Omental fat pad (tissue), 4 donors: ENCODE results near the gene PELO. TPM values are rescaled to one million over a fixed set of nuclear protein-coding genes. Genes with fewer than 3 reads are reported as not detected.
A peak's percentile ranks its signal among the peaks of the same experiment; 100 is the strongest.

Experiments used
- ATAC-seq: fragments of 150-250 bp; one replicate; pipeline ENCODE4 v1.9.1; 2016; ENCODE audit warnings: mild to moderate bottlenecking, moderate library complexity; ENCODE audit not compliant: low FRiP score
- DNase-seq: peaks from one replicate; pipeline ENCODE4 v3.0.0-alpha.2; 2019; ENCODE audit warnings: low spot score
- total RNA-seq, 4 donors: library from RNA; depleted of rRNA; stranded (reverse); fragments of >200 nt; gene quantifications; one replicate each; pipeline ENCODE4 v1.1.0, GENCODE V29; 2016
- TF ChIP-seq, protein P1 (sequence below), 3 donors: fragments of 450-650 bp; IDR thresholded peaks; one replicate each; pipeline ENCODE4 v1.5.1; 2016 to 2017; ENCODE audit warnings: antibody characterized with exemption in 3 of 3, mild to moderate bottlenecking in 3 of 3, moderate library complexity in 2 of 3

Gene PELO
- total RNA-seq, 4 donors from 2014 or later, result 11.9 to 33.2 (median 30.7) TPM

DNA sequence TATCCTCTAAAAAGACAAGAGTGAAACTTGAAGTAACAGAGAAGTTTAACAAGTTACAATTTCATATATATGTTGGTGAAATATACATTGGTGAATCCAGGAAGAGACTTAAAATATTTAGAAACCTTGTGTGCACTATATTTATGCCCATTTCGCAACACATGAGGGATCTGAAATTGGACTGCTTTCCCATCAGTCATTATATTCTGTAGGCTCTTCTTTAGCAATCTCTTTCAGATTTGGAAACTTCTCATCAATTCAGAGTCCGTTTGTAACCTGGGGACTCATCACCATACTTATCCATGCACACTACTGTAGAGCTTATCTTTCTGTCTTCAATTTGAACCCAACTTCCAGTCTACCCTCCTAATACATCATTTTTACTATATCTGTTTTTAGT, 2.1 kb downstream of the PELO start:
- TF ChIP-seq, protein P1, sequence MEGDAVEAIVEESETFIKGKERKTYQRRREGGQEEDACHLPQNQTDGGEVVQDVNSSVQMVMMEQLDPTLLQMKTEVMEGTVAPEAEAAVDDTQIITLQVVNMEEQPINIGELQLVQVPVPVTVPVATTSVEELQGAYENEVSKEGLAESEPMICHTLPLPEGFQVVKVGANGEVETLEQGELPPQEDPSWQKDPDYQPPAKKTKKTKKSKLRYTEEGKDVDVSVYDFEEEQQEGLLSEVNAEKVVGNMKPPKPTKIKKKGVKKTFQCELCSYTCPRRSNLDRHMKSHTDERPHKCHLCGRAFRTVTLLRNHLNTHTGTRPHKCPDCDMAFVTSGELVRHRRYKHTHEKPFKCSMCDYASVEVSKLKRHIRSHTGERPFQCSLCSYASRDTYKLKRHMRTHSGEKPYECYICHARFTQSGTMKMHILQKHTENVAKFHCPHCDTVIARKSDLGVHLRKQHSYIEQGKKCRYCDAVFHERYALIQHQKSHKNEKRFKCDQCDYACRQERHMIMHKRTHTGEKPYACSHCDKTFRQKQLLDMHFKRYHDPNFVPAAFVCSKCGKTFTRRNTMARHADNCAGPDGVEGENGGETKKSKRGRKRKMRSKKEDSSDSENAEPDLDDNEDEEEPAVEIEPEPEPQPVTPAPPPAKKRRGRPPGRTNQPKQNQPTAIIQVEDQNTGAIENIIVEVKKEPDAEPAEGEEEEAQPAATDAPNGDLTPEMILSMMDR (IDR thresholded peaks at IDR 0.05), result no peak
- ATAC-seq (no peak), DNase-seq (no peak)

DNA sequence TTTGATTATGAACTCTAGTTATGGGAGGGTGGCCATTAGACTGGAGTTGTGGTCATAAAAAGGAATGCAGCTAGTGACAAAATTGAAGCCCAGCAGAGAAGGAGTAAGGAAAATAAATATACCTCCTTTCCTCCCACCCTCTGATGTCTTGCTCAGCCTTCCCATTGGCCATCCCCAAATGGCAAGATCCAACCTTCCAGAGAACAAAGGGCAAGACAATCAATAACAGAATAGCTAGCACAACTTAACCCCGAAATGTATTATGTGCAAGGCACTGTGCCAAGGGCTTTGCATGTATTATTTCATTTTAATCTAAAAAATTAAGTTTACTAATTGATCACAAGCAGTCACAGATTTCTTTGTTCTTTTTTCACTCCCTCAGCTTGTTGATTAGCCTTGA, 3.6 kb downstream of the PELO start:
- DNase-seq (no peak), ATAC-seq (no peak)
- TF ChIP-seq, protein P1 (IDR thresholded peaks at IDR 0.05), result no peak

DNA sequence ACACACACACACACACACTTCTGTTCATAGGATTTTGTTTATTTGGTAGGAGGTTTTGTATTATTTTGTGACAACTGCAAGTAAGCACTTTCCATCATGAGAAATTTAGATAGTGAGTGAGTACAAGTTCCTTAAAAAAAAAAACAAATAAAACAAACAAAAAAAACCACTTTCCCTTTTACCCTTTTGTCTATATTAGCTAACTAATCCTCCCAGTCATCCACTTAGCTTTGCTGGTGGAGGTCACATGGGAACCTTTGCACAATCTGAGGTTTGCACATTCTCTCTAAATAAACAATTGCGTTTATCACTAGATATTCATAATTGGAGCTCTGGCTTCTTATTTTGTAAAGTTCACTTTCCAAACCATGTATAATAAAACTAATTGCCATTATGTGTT, 6.8 kb downstream of the PELO start:
- ATAC-seq (no peak), DNase-seq (no peak)
- TF ChIP-seq, protein P1 (IDR thresholded peaks at IDR 0.05), result no peak

DNA sequence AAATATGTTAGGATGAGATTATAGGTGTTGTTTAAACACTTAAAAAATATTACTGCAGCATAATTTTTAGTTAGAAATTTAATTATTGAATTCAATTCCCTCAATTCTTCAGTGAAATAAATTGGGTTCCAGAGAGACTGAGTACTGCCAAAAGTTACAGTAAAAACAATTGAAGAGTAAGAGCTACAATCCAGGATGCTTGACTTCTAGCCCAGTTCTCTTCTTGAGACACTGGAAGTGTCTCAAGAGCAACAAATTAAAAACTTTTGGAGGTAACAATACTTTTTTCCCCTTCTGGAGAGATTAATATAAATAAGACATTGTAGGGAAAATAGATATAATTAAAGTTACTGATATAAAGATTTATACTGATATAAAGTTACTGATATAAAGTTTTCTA, 8.3 kb downstream of the PELO start:
- TF ChIP-seq, protein P1 (IDR thresholded peaks at IDR 0.05), result no peak
- no peak for ATAC-seq
- no peak for DNase-seq

DNA sequence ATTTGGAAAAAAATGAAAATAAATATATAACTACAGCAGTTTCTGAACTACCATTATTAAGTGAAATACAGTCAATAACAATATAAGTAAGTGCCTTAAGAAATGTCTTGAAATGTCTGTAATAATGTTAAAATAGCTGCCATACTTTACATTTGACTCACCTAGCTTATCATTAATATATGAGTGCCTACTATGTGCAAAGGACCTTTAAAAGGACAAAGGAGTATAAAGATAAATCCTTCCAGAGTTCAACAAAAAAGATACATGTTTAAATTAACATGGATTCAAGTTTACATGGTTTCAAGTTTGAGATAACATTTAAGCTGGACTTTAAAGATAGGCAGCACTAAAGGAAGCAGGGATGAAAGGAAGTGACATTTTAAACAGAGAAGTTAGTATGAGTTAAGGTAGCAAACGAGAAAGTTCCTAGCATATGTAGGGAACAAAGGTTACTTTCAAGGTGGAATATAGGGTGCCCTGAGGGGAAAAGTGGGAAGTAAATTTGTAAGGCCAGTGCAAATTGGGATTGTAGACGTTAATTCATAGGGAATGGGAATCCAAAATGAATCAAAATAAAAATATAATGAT, 8.9 kb downstream of the PELO start:
- ATAC-seq (no peak), DNase-seq (no peak)
- TF ChIP-seq, protein P1 (IDR thresholded peaks at IDR 0.05), result no peak

DNA sequence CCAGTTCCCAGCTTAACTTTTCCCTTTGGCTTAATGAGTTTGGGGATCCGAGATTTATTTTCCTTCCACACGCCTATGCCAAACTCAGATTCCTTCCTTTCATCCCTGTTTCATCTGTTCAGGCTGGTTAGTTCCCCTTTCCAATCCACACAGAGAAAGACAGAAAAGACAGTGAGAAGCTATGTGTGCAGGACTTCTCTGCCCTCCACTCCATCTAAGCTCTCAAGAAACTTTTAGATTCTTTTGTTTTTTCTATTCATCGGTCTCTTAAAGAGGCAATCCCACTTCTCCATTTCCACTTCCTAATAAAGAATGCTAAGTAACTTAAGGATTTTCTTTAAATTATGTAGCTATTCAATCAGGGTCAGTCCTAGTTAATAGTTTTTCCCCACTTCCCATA, 11.2 kb downstream of the PELO start:
- TF ChIP-seq, protein P1 (IDR thresholded peaks at IDR 0.05), result no peak
- no peak for DNase-seq
- no peak for ATAC-seq

DNA sequence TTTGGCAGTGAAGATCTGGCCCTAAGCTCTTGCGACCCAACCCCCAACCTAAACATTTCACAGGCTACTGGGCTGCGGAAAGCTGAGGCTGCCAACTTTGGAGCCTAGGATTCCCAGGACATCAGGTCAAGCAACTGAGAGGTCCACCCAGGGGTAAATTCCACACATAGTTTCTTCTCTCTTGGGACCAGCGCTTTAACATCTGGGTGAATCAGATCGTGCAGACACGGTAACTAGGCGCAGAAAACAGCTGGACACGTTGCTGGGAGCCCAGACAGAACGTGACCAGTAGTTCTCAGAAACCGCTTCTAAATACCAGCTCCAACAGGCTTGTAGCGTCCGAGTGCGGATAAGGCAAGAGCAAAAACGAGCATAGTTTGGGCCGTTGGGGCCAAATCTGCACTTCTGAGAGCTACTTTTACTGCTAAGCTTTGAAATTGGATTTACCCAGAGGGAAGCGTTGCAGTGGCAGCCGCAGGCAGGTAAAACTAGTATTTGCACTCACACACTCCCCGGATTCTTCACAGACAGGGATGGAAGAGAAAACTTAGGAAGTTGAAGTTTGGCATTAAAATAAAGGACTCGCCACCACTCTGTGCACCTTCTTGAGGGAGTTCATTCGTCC, 11.8 kb downstream of the PELO start:
- TF ChIP-seq, protein P1 (IDR thresholded peaks at IDR 0.05), result no peak
- DNase-seq (no peak), ATAC-seq (peak; percentile 57)
